ENCODE data around the gene ABCF3. TPM values are rescaled to one million over a fixed set of nuclear protein-coding genes. Genes with fewer than 3 reads are reported as not detected.

The ABCF3 gene
- total RNA-seq, 4 donors from 2014 or later = 11.8 to 73.0 (median 36.8) TPM

- intact Hi-C loops (cut with DNase I; ENCODE audit: low total_unique reads) = no loop called here
- Histone ChIP-seq H3K4me1 (peaks cover 5 to 16% of the 10 kb centered on the region in 2 donors), H3K27me3 (no peaks in the 10 kb centered on the region), H3K9me3 (no peaks in the 10 kb centered on the region), H3K36me3 (no peaks in the 10 kb centered on the region), H3K4me3 (peak overlapping the region; percentile 96 to 99), H3K27ac (peak overlapping the region; percentile 93 to 96)
- no peak for TF ChIP-seq POLR2A (IDR thresholded peaks at IDR 0.05)
- no peak for TF ChIP-seq CTCF (IDR thresholded peaks at IDR 0.05)
- DNase-seq = no peak
Measured at GRCh38 chr3:184175981-184176376, 10.0 kb upstream of the ABCF3 start.

- peak; percentile 69 to 71 for DNase-seq
Measured at GRCh38 chr3:184176377-184177330, 9.3 kb upstream of the ABCF3 start.

GRCh38 chr3:184177331-184177731 is 8.7 kb upstream of the ABCF3 start:
- intact Hi-C loops (cut with DNase I; ENCODE audit: low total_unique reads) = no loop called here
- no peak for TF ChIP-seq CTCF (IDR thresholded peaks at IDR 0.05)
- no peak for TF ChIP-seq POLR2A (IDR thresholded peaks at IDR 0.05)
- H3K27ac ChIP-seq = peak overlapping the region; percentile 93 to 96
- H3K4me1 ChIP-seq = peaks cover 5 to 16% of the 10 kb centered on the region in 2 donors
- no peaks in the 10 kb centered on the region for H3K36me3 ChIP-seq
- no peak overlapping the region for H3K4me3 ChIP-seq
- DNase-seq = no peak
- no peaks in the 10 kb centered on the region for H3K9me3 ChIP-seq
- no peaks in the 10 kb centered on the region for H3K27me3 ChIP-seq

More at GRCh38 chr3:184176377-184177330, 9.3 kb upstream of the ABCF3 start:
- intact Hi-C loops (cut with DNase I; ENCODE audit: low total_unique reads) = no loop called here
- Histone ChIP-seq H3K27ac (peak overlapping the region; percentile 93 to 96), H3K4me1 (peaks cover 5 to 16% of the 10 kb centered on the region in 2 donors), H3K9me3 (no peaks in the 10 kb centered on the region), H3K36me3 (no peaks in the 10 kb centered on the region), H3K4me3 (peak overlapping the region; percentile 96 to 99), H3K27me3 (no peaks in the 10 kb centered on the region)
- TF ChIP-seq POLR2A (IDR thresholded peaks at IDR 0.05) (no peak), CTCF (IDR thresholded peaks at IDR 0.05) (peak in 1 of 4 experiments; percentile 4)

GRCh38 chr3:184177767-184178306 is 8.2 kb upstream of the ABCF3 start:
- no peak for TF ChIP-seq POLR2A (IDR thresholded peaks at IDR 0.05)
- TF ChIP-seq CTCF (IDR thresholded peaks at IDR 0.05) = no peak
- H3K27me3 ChIP-seq = no peaks in the 10 kb centered on the region
- intact Hi-C loops (cut with DNase I; ENCODE audit: low total_unique reads) = no loop called here
- no peaks in the 10 kb centered on the region for H3K9me3 ChIP-seq
- no peak overlapping the region for H3K4me3 ChIP-seq
- H3K4me1 ChIP-seq = peaks cover 5 to 16% of the 10 kb centered on the region in 2 donors
- peak overlapping the region in 1 of 2 donors; percentile 96 for H3K27ac ChIP-seq
- no peaks in the 10 kb centered on the region for H3K36me3 ChIP-seq
- no peak for DNase-seq
